ENCODE data around the gene RAVER2. TPM values are rescaled to one million over a fixed set of nuclear protein-coding genes. Genes with fewer than 3 reads are reported as not detected.

RAVER2 gene
- total RNA-seq, 1 experiment from 2014 or later, result 15.1 TPM

DNA sequence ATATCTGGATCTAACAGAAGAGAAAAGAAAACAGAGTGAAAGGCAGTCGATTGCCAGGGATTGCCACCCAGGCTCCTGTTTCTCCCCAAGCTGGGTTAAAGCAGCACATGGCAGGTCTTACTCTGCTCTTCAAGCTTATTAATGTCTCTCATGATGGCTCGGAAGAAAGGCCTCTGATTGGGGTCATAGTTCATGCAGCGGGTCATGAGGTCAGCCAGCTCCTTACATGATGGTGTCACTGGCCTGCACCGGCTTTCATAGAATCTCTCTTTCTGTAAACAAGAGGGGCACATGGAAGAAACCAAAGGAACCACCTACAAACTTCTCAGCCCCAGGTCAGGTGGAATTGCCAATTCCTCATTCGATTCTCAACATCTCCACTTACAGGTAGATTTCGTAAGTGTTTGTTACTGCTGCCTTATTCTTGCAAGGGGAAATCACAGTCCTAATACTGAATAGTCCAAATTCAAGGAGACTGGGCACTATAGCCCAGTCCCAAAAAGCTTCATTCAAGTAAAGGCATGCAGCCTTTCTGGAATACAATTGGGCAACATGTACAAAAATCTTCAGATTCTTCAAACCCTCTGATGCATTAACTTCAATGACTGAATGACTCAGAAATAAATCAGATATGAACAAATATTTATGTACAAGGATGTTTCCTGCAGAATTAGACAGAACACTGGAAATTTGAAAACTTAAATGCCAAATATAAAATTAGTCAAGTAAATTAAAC is 96.6 kb downstream of the RAVER2 start:
- TF ChIP-seq POLR2AphosphoS5 (IDR thresholded peaks at IDR 0.05; ENCODE audit: low read depth, low read length) (no peak), REST (IDR thresholded peaks at IDR 0.05; ENCODE audit: insufficient read depth in 1 of 2, low read depth in 2 of 2, low read length in 1 of 2) (no peak), SIN3A (IDR thresholded peaks at IDR 0.05; ENCODE audit: borderline replicate concordance, insufficient read depth, low read depth, low read length) (no peak), TCF7L2 (IDR thresholded peaks at IDR 0.05; ENCODE audit: low read depth, low read length) (no peak)
- TF ChIP-seq, protein P1, sequence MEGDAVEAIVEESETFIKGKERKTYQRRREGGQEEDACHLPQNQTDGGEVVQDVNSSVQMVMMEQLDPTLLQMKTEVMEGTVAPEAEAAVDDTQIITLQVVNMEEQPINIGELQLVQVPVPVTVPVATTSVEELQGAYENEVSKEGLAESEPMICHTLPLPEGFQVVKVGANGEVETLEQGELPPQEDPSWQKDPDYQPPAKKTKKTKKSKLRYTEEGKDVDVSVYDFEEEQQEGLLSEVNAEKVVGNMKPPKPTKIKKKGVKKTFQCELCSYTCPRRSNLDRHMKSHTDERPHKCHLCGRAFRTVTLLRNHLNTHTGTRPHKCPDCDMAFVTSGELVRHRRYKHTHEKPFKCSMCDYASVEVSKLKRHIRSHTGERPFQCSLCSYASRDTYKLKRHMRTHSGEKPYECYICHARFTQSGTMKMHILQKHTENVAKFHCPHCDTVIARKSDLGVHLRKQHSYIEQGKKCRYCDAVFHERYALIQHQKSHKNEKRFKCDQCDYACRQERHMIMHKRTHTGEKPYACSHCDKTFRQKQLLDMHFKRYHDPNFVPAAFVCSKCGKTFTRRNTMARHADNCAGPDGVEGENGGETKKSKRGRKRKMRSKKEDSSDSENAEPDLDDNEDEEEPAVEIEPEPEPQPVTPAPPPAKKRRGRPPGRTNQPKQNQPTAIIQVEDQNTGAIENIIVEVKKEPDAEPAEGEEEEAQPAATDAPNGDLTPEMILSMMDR (IDR thresholded peaks at IDR 0.05), result no peak
- no peak for DNase-seq (ENCODE audit: low read depth, low spot score)
- intact Hi-C loops (cut with micrococcal nuclease; ENCODE audit: unreplicated experiment), result no loop called here
- in situ Hi-C loops (cut with HindIII; ENCODE audit: low pct_unique_long_range_greater_than_20kb, low sequenced_read_pairs), result no loop called here
- ChIA-PET CTCF (no interaction called here), POLR2A (no interaction called here)
- peaks cover 17% of the 10 kb centered on the region for H3K36me3 ChIP-seq (ENCODE audit: control insufficient read depth, insufficient read depth, low read length)
- no peaks in the 10 kb centered on the region for H3K9me3 ChIP-seq (ENCODE audit: control insufficient read depth, insufficient read depth, low read depth, low read length)
- no peaks in the 10 kb centered on the region for H3K4me1 ChIP-seq (ENCODE audit: control insufficient read depth, insufficient read depth, low read length)
- BruUV-seq (replicated peaks), result no TSS peak
- H3K27ac ChIP-seq (ENCODE audit: low read length), result no peak overlapping the region
- no peak for ATAC-seq
- no peak overlapping the region for H3K4me3 ChIP-seq (ENCODE audit: low read depth in 2 of 2, low read length in 2 of 2)
- H3K27me3 ChIP-seq (ENCODE audit: control insufficient read depth, insufficient read depth, low read length), result no peaks in the 10 kb centered on the region

- H3K36me3 ChIP-seq (ENCODE audit: control insufficient read depth, insufficient read depth, low read length), result peaks cover 17% of the 10 kb centered on the region
- H3K4me3 ChIP-seq (ENCODE audit: low read depth in 2 of 2, low read length in 2 of 2), result no peak overlapping the region
- DNase-seq (ENCODE audit: low read depth, low spot score) (no peak), ATAC-seq (no peak)
- intact Hi-C loops (cut with micrococcal nuclease; ENCODE audit: unreplicated experiment) (no loop called here), in situ Hi-C loops (cut with HindIII; ENCODE audit: low pct_unique_long_range_greater_than_20kb, low sequenced_read_pairs) (no loop called here)
- H3K4me1 ChIP-seq (ENCODE audit: control insufficient read depth, insufficient read depth, low read length), result no peaks in the 10 kb centered on the region
- TF ChIP-seq SIN3A (IDR thresholded peaks at IDR 0.05; ENCODE audit: borderline replicate concordance, insufficient read depth, low read depth, low read length) (no peak), POLR2AphosphoS5 (IDR thresholded peaks at IDR 0.05; ENCODE audit: low read depth, low read length) (no peak), REST (IDR thresholded peaks at IDR 0.05; ENCODE audit: insufficient read depth in 1 of 2, low read depth in 2 of 2, low read length in 1 of 2) (no peak), TCF7L2 (IDR thresholded peaks at IDR 0.05; ENCODE audit: low read depth, low read length) (no peak)
- TF ChIP-seq, protein P1 (IDR thresholded peaks at IDR 0.05), result no peak
- no TSS peak for BruUV-seq (replicated peaks)
- no peak overlapping the region for H3K27ac ChIP-seq (ENCODE audit: low read length)
- H3K27me3 ChIP-seq (ENCODE audit: control insufficient read depth, insufficient read depth, low read length), result no peaks in the 10 kb centered on the region
- ChIA-PET CTCF (no interaction called here), POLR2A (no interaction called here)
- no peaks in the 10 kb centered on the region for H3K9me3 ChIP-seq (ENCODE audit: control insufficient read depth, insufficient read depth, low read depth, low read length)
Observed at GRCh38 chr1:64842224-64842623, 97.3 kb downstream of the RAVER2 start.
